Activated CD4-positive, alpha-beta memory T cell treated with anti-CD3 and anti-CD28 coated beads for 36 hours (primary cell): ENCODE results near the gene AICDA. TPM values are rescaled to one million over a fixed set of nuclear protein-coding genes. Genes with fewer than 3 reads are reported as not detected.
"Not testable (repeated sequence)": the region's sequence is repeated elsewhere in the genome, so short reads cannot be mapped to it uniquely, and the experiment has no call there.

Source experiments
- CTCF ChIA-PET: fragments of 350-600 bp; sonication (Branson Sonifier 250); formaldehyde crosslinking; loops from one replicate; lab custom pipeline; 2021; ENCODE audit warnings: antibody characterized with exemption, inconsistent platforms; lab: Charles Lee
- POLR2A ChIA-PET: fragments of 350-600 bp; sonication (Branson Sonifier 250); formaldehyde crosslinking; loops from one replicate; lab custom pipeline; 2021; ENCODE audit warnings: antibody characterized with exemption; lab: Charles Lee
- DNase-seq: peaks from one replicate; pipeline ENCODE4 v3.0.0-alpha.2; 2020
- H3K27ac Mint-ChIP-seq: one replicate; pipeline ENCODE4 v1.8.0; 2021; ENCODE audit warnings: mixed read lengths
- H3K27me3 Mint-ChIP-seq: one replicate; pipeline ENCODE4 v1.8.0; 2021; ENCODE audit warnings: mixed read lengths
- H3K36me3 Mint-ChIP-seq: one replicate; pipeline ENCODE4 v1.8.0; 2021; ENCODE audit warnings: mixed read lengths
- H3K4me1 Mint-ChIP-seq: one replicate; pipeline ENCODE4 v1.8.0; 2021; ENCODE audit warnings: low read depth, mixed read lengths
- H3K4me3 Mint-ChIP-seq: one replicate; pipeline ENCODE4 v1.8.0; 2021; ENCODE audit warnings: mild to moderate bottlenecking, mixed read lengths
- H3K9me3 Mint-ChIP-seq: one replicate; pipeline ENCODE4 v1.8.0; 2021; ENCODE audit warnings: mixed read lengths
- intact Hi-C: fragments of 100-400 bp; cut with micrococcal nuclease; formaldehyde crosslinking; loops from one replicate; pipeline ENCODE4 v1.15.1; 2023
- total RNA-seq, 2 experiments: library from RNA; stranded (reverse); gene quantifications; one replicate each; pipeline ENCODE4 v1.2.3, GENCODE V29; 2021

Gene AICDA
- total RNA-seq, 2 experiments from 2014 or later, result not detected

GRCh38 chr12:8637666-8638065, 25.0 kb upstream of the AICDA start:
- Mint-ChIP-seq H3K4me3 (no peak overlapping the region), H3K9me3 (peaks cover 2% of the 10 kb centered on the region), H3K36me3 (no peaks in the 10 kb centered on the region), H3K4me1 (no peaks in the 10 kb centered on the region), H3K27ac (no peak overlapping the region), H3K27me3 (no peaks in the 10 kb centered on the region)
- intact Hi-C loops, result no loop called here
- ChIA-PET POLR2A (no interaction called here), CTCF (no interaction called here)
- no peak for DNase-seq

GRCh38 chr12:8637244-8637643, 24.6 kb upstream of the AICDA start:
- H3K36me3 Mint-ChIP-seq, result no peaks in the 10 kb centered on the region
- no peak for DNase-seq
- intact Hi-C loops, result no loop called here
- no peaks in the 10 kb centered on the region for H3K27me3 Mint-ChIP-seq
- no peaks in the 10 kb centered on the region for H3K4me1 Mint-ChIP-seq
- no peak overlapping the region for H3K27ac Mint-ChIP-seq
- no peak overlapping the region for H3K4me3 Mint-ChIP-seq
- H3K9me3 Mint-ChIP-seq, result peaks cover 2% of the 10 kb centered on the region
- CTCF ChIA-PET, result interaction anchor here (0.8 kb wide), 1 partner anchor 252 kb away, joined by 3 read pairs; no protein-coding TSS in a partner anchor
- POLR2A ChIA-PET, result no interaction called here

GRCh38 chr12:8636581-8636980, 23.9 kb upstream of the AICDA start:
- H3K9me3 Mint-ChIP-seq, result peaks cover 1% of the 10 kb centered on the region
- H3K36me3 Mint-ChIP-seq, result no peaks in the 10 kb centered on the region
- CTCF ChIA-PET, result interaction anchor here (0.8 kb wide), 1 partner anchor 253 kb away, joined by 3 read pairs; no protein-coding TSS in a partner anchor

DNA sequence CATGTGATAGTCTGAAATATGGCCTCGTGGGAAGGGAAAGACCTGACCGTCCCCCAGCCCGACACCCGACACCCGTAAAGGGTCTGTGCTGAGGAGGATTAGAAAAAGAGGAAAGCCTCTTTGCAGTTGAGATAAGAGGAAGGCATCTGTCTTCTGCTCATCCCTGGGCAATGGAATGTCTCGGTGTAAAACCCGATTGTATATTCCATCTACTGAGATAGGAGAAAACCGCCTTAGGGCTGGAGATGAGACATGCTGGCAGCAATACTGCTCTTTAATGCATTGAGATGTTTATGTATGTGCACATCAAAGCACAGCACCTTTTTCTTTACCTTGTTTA, 23.3 kb upstream of the AICDA start:
- CTCF ChIA-PET, H3K36me3 Mint-ChIP-seq, H3K27ac Mint-ChIP-seq, DNase-seq, H3K27me3 Mint-ChIP-seq, H3K4me1 Mint-ChIP-seq, H3K9me3 Mint-ChIP-seq, intact Hi-C loops, H3K4me3 Mint-ChIP-seq, POLR2A ChIA-PET: not testable (repeated sequence)

More at GRCh38 chr12:8636581-8636980, 23.9 kb upstream of the AICDA start:
- POLR2A ChIA-PET, result no interaction called here
- Mint-ChIP-seq H3K27ac (no peak overlapping the region), H3K4me3 (no peak overlapping the region), H3K4me1 (no peaks in the 10 kb centered on the region), H3K27me3 (no peaks in the 10 kb centered on the region)
- intact Hi-C loops, result no loop called here
- DNase-seq, result no peak

- H3K36me3 Mint-ChIP-seq, CTCF ChIA-PET, H3K27ac Mint-ChIP-seq, POLR2A ChIA-PET, DNase-seq, H3K4me3 Mint-ChIP-seq, H3K27me3 Mint-ChIP-seq, intact Hi-C loops, H3K9me3 Mint-ChIP-seq, H3K4me1 Mint-ChIP-seq: not testable (repeated sequence)
These were observed 22.8 kb upstream of the AICDA start for GRCh38 chr12:8635342-8636006.

DNA sequence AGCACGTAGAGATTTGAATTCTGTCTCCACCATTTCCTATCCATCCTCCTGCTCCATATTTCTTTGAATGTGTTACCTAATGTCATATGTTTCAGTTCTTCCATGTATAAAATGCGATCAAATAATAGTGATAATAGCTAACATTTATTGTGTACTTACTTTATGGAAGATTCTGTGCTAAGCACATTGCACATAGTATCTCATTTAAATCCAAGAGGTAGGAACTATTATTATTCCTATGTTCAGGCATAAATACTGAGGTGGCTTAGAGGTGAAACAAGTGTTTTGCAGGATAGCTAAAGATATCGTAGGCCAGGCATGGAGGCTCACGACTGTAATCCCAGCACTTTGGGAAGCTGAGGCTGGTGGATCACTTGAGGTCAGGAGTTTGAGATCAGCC, 17.5 kb upstream of the AICDA start:
- intact Hi-C loops, result no loop called here
- ChIA-PET POLR2A (no interaction called here), CTCF (no interaction called here)
- peaks cover 2% of the 10 kb centered on the region for H3K27me3 Mint-ChIP-seq
- no peaks in the 10 kb centered on the region for H3K36me3 Mint-ChIP-seq
- DNase-seq, result no peak
- H3K4me1 Mint-ChIP-seq, result no peaks in the 10 kb centered on the region
- H3K9me3 Mint-ChIP-seq, result no peaks in the 10 kb centered on the region
- no peak overlapping the region for H3K27ac Mint-ChIP-seq
- H3K4me3 Mint-ChIP-seq, result no peak overlapping the region

- Mint-ChIP-seq H3K4me3 (no peak overlapping the region), H3K36me3 (no peaks in the 10 kb centered on the region), H3K4me1 (no peaks in the 10 kb centered on the region), H3K27me3 (peaks cover 2% of the 10 kb centered on the region), H3K27ac (no peak overlapping the region), H3K9me3 (no peaks in the 10 kb centered on the region)
- ChIA-PET CTCF (interaction anchor here (0.6 to 1.8 kb wide), 5 partner anchors 28 to 261 kb away, joined by 3 to 6 read pairs (median 4); no protein-coding TSS in a partner anchor), POLR2A (no interaction called here)
- intact Hi-C loops, result no loop called here
- no peak for DNase-seq
These were observed 16.9 kb upstream of the AICDA start for GRCh38 chr12:8629486-8630033.

DNA sequence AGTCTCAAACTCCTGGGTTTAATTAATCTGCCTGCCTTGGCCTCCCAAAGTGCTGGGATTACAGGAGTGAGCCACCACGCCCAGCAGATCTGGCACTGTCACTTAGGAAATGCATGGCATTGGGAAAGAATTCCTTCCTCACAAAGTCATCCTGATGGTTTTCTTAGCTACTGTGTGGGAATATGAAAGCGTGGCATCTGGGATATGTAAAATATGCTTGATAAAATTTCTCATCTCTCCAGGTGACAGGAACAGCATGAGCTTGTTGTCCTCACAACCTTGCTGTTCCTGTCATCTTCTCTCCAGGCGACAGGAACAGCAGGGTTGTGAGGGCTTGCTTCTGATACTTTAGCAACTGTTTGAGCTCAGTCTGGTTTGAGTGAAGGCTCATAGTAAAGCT, 16.1 kb upstream of the AICDA start:
- ChIA-PET POLR2A (interaction anchor here (0.6 kb wide), 1 partner anchor 114 kb away, joined by 3 read pairs; no protein-coding TSS in a partner anchor), CTCF (interaction anchor here (0.6 to 1.8 kb wide), 5 partner anchors 29 to 262 kb away, joined by 3 to 6 read pairs (median 4); no protein-coding TSS in a partner anchor)
- Mint-ChIP-seq H3K27ac (no peak overlapping the region), H3K4me3 (no peak overlapping the region), H3K4me1 (no peaks in the 10 kb centered on the region), H3K36me3 (no peaks in the 10 kb centered on the region), H3K27me3 (peaks cover 2% of the 10 kb centered on the region), H3K9me3 (no peaks in the 10 kb centered on the region)
- no peak for DNase-seq
- intact Hi-C loops, result no loop called here

DNA sequence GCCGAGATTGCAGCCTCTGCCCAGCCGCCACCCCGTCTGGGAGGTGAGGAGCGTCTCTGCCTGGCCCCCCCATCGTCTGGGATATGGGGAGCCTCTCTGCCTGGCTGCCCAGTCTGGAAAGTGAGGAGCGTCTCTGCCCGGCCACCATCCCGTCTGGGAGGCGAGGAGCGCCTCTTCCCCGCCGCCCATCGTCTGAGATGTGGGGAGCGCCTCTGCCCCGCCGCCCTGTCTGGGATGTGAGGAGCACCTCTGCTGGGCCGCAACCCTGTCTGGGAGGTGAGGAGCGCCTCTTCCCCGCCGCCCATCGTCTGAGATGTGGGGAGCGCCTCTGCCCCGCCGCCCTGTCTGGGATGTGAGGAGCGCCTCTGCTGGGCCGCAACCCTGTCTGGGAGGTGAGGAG, 12.1 kb upstream of the AICDA start:
- DNase-seq, H3K4me1 Mint-ChIP-seq, H3K27me3 Mint-ChIP-seq, intact Hi-C loops, H3K27ac Mint-ChIP-seq, CTCF ChIA-PET, H3K36me3 Mint-ChIP-seq, H3K4me3 Mint-ChIP-seq, H3K9me3 Mint-ChIP-seq, POLR2A ChIA-PET: not testable (repeated sequence)

GRCh38 chr12:8622646-8623045, 10.0 kb upstream of the AICDA start:
- Mint-ChIP-seq H3K27ac (no peak overlapping the region), H3K4me1 (no peaks in the 10 kb centered on the region), H3K36me3 (no peaks in the 10 kb centered on the region), H3K9me3 (peaks cover 3% of the 10 kb centered on the region), H3K27me3 (no peaks in the 10 kb centered on the region), H3K4me3 (no peak overlapping the region)
- CTCF ChIA-PET, result no interaction called here
- DNase-seq, result no peak
- intact Hi-C loops, result no loop called here
- POLR2A ChIA-PET, result no interaction called here

DNA sequence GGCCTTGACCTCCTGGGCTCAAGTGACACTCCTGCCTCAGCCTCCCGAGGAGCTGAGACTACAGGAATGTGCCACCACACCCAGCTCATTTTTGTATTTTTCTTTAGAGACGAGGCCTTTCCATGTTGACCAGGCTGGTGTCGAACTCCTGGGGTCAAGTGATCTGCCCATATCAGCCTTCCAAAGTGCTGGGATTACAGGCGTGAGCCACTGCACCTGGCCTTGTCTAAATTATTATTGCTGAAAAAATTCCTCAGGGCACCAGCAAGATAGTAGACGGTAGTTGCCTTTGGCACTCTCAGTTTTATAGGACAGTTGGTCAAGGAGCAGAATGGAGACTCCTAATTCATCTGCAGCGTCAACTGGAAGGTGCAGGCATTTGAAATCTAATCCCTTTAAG, 2.5 kb upstream of the AICDA start:
- no peak for DNase-seq
- H3K4me3 Mint-ChIP-seq, result no peak overlapping the region
- peaks cover 2% of the 10 kb centered on the region for H3K4me1 Mint-ChIP-seq
- no peaks in the 10 kb centered on the region for H3K27me3 Mint-ChIP-seq
- CTCF ChIA-PET, result no interaction called here
- no peak overlapping the region for H3K27ac Mint-ChIP-seq
- POLR2A ChIA-PET, result no interaction called here
- intact Hi-C loops, result no loop called here
- H3K9me3 Mint-ChIP-seq, result no peaks in the 10 kb centered on the region
- H3K36me3 Mint-ChIP-seq, result no peaks in the 10 kb centered on the region

DNA sequence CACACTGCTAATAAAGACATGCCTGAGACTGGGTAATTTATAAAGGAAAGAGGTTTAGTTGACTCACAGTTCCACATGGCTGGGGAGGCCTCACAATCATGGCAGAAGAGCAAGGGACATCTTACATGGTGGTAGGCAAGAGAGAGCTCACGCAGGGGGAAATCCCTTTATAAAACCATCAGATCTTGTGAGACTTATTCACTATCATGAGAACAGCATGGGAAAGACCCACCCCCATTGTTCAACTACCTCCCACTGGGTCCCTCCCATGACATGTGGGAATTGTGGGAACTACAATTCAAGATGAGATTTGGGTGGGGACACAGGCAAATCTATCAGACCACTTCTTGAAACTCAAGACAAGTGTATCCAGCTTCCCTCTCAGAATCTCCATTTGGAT, 1.2 kb upstream of the AICDA start:
- H3K36me3 Mint-ChIP-seq, POLR2A ChIA-PET, H3K9me3 Mint-ChIP-seq, H3K4me3 Mint-ChIP-seq, H3K27me3 Mint-ChIP-seq, intact Hi-C loops, H3K27ac Mint-ChIP-seq, CTCF ChIA-PET, DNase-seq: not testable (repeated sequence)
- peaks cover 11% of the 10 kb centered on the region for H3K4me1 Mint-ChIP-seq
